ENCODE data around the gene SYCN.

The SYCN gene

DNA sequence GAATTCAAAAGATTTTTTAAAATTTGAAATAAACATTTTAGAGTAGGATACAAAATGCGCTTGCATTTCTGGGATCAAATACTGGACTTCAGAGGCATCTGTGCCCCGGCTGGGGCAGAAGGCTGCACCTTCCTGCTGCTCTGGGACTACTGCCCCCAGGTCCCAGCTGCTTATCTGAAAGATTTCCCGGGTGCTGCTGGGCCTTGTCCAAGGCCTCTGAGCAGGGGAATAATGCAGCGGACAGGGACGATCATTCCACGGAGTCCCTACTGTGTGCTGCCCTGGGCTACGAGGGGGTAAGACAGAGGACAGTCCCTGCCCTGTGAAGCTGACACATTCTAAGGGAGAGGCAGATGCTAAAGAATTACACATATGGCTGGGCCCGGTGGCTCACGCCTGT lies 40.4 kb downstream of the SYCN start:
- Histone ChIP-seq H3K27me3 (ENCODE audit: insufficient read depth, low read depth) (no peaks in the 10 kb centered on the region), H3K79me2 (ENCODE audit: insufficient read depth, low read depth) (no peaks in the 10 kb centered on the region), H3K4me1 (ENCODE audit: low read depth, poor library complexity, severe bottlenecking) (no peaks in the 10 kb centered on the region), H4K20me1 (ENCODE audit: insufficient read depth) (no peaks in the 10 kb centered on the region), H3K36me3 (ENCODE audit: insufficient read depth) (no peaks in the 10 kb centered on the region), H3K9ac (no peak overlapping the region), H3K27ac (no peak overlapping the region), H2AFZ (ENCODE audit: low read depth) (no peak overlapping the region), H3K4me2 (no peak overlapping the region), H3K4me3 (IDR thresholded peaks at IDR 0.05; ENCODE audit: insufficient read depth, low read depth, low read length) (no peak overlapping the region)
- TF ChIP-seq, protein P1, sequence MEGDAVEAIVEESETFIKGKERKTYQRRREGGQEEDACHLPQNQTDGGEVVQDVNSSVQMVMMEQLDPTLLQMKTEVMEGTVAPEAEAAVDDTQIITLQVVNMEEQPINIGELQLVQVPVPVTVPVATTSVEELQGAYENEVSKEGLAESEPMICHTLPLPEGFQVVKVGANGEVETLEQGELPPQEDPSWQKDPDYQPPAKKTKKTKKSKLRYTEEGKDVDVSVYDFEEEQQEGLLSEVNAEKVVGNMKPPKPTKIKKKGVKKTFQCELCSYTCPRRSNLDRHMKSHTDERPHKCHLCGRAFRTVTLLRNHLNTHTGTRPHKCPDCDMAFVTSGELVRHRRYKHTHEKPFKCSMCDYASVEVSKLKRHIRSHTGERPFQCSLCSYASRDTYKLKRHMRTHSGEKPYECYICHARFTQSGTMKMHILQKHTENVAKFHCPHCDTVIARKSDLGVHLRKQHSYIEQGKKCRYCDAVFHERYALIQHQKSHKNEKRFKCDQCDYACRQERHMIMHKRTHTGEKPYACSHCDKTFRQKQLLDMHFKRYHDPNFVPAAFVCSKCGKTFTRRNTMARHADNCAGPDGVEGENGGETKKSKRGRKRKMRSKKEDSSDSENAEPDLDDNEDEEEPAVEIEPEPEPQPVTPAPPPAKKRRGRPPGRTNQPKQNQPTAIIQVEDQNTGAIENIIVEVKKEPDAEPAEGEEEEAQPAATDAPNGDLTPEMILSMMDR (conservative IDR thresholded peaks at IDR 0.05; ENCODE audit: low read depth, low read length) = no peak

- Histone ChIP-seq H3K9ac (no peak overlapping the region), H3K4me1 (ENCODE audit: low read depth, poor library complexity, severe bottlenecking) (no peaks in the 10 kb centered on the region), H3K36me3 (ENCODE audit: insufficient read depth) (no peaks in the 10 kb centered on the region), H3K27me3 (ENCODE audit: insufficient read depth, low read depth) (no peaks in the 10 kb centered on the region), H3K27ac (no peak overlapping the region), H3K79me2 (ENCODE audit: insufficient read depth, low read depth) (no peaks in the 10 kb centered on the region), H4K20me1 (ENCODE audit: insufficient read depth) (no peaks in the 10 kb centered on the region), H3K4me2 (no peak overlapping the region), H2AFZ (ENCODE audit: low read depth) (no peak overlapping the region), H3K4me3 (IDR thresholded peaks at IDR 0.05; ENCODE audit: insufficient read depth, low read depth, low read length) (no peak overlapping the region)
- TF ChIP-seq, protein P1 (conservative IDR thresholded peaks at IDR 0.05; ENCODE audit: low read depth, low read length) = no peak
Measured at GRCh38 chr19:39162441-39163043, 41.5 kb downstream of the SYCN start.

- TF ChIP-seq, protein P1 (conservative IDR thresholded peaks at IDR 0.05; ENCODE audit: low read depth, low read length) = no peak
Measured at GRCh38 chr19:39160889-39161672, 43.0 kb downstream of the SYCN start.

DNA sequence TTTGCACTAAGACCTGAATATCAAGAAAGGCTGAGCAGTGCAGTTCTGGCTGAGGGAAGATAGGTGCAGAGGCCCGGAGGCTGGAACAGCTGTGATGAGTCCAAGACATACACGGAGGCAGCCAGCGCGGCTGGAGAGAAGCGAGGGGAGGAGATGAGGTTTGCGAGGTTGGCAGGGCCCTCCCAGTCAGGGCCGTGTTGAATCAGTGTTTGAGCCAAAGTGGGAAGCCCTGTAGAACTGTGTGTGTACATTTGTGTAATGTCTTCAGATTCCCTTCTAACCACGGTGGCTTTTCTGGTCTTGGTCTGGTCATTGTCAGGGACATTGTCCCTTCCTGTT lies 43.6 kb downstream of the SYCN start:
- no peak overlapping the region for H3K4me3 ChIP-seq (IDR thresholded peaks at IDR 0.05; ENCODE audit: insufficient read depth, low read depth, low read length)
- H3K4me2 ChIP-seq = no peak overlapping the region
- TF ChIP-seq, protein P1 (conservative IDR thresholded peaks at IDR 0.05; ENCODE audit: low read depth, low read length) = no peak
- H2AFZ ChIP-seq (ENCODE audit: low read depth) = no peak overlapping the region
- no peaks in the 10 kb centered on the region for H4K20me1 ChIP-seq (ENCODE audit: insufficient read depth)
- no peak overlapping the region for H3K27ac ChIP-seq
- no peaks in the 10 kb centered on the region for H3K27me3 ChIP-seq (ENCODE audit: insufficient read depth, low read depth)
- no peaks in the 10 kb centered on the region for H3K4me1 ChIP-seq (ENCODE audit: low read depth, poor library complexity, severe bottlenecking)
- H3K36me3 ChIP-seq (ENCODE audit: insufficient read depth) = no peaks in the 10 kb centered on the region
- 0 out of 2 replicates have a peak, but pooled peaks cover 4% of the 10 kb centered on the region for H3K79me2 ChIP-seq (ENCODE audit: insufficient read depth, low read depth)
- no peak overlapping the region for H3K9ac ChIP-seq

More at GRCh38 chr19:39160889-39161672, 43.0 kb downstream of the SYCN start:
- H3K27me3 ChIP-seq (ENCODE audit: insufficient read depth, low read depth) = no peaks in the 10 kb centered on the region
- no peaks in the 10 kb centered on the region for H3K36me3 ChIP-seq (ENCODE audit: insufficient read depth)
- no peak overlapping the region for H3K27ac ChIP-seq
- H2AFZ ChIP-seq (ENCODE audit: low read depth) = no peak overlapping the region
- no peaks in the 10 kb centered on the region for H4K20me1 ChIP-seq (ENCODE audit: insufficient read depth)
- H3K9ac ChIP-seq = no peak overlapping the region
- no peak overlapping the region for H3K4me2 ChIP-seq
- no peak overlapping the region for H3K4me3 ChIP-seq (IDR thresholded peaks at IDR 0.05; ENCODE audit: insufficient read depth, low read depth, low read length)
- 0 out of 2 replicates have a peak, but pooled peaks cover 4% of the 10 kb centered on the region for H3K79me2 ChIP-seq (ENCODE audit: insufficient read depth, low read depth)
- no peaks in the 10 kb centered on the region for H3K4me1 ChIP-seq (ENCODE audit: low read depth, poor library complexity, severe bottlenecking)

Measured in KMS-11 (cell line).